ENCODE data around the gene GTPBP6.
"Not testable (repeated sequence)": the region's sequence is repeated elsewhere in the genome, so short reads cannot be mapped to it uniquely, and the experiment has no call there.

Gene GTPBP6

DNA sequence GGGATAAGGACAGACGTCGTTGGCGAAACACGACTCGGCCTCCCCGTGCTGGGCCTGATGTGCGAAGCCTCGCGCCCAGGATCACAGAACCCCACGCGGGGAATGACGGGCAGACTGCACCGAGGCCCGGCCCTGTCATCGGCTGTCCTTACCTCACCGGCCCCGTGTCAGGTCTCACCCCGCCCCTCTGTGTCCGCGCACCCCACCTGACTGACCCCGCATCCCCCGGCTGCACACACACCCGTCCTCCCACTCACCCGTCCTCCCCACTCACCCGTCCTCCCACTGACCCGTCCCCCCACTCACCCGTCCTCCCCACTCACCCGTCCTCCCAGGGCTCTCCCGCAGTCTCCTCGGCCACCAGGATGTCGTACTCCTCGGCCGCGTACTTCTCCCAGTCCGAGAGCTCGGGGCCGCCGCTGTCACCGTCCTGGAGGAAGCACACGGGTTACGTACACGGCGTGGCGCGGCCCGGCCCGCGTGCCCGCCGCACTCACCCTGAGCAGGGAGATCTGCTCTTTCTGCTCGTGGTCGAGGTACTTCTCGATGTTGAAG is 19.8 kb upstream of the GTPBP6 start:
- no peak for DNase-seq (ENCODE audit: insufficient read length, low spot score)
- no peak for FAIRE-seq

DNA sequence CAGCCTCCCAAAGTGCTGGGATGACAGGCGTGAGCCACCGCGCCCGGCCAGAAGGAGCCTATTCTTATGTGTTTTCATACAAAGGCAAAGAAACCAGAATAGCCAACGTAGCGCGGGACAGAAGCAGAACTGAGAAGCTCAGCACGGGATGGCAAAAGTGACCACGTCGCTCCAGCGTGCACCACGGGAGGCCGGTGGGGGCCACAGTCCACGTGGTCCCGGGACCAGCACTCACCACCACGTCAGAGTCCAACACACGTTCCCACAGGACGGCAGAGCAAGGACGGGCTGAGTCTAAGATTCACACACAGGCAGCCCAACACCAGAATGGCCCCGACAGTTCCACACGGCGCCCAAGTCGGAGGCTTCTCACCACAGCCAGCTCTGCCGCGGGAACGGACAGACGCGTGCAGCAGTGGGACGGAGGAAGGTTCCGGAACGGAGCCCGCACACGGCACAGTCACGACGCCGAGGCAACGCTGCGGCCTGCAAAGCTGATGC is 18.8 kb upstream of the GTPBP6 start:
- DNase-seq (ENCODE audit: insufficient read length, low spot score) (no peak), FAIRE-seq (no peak)

DNA sequence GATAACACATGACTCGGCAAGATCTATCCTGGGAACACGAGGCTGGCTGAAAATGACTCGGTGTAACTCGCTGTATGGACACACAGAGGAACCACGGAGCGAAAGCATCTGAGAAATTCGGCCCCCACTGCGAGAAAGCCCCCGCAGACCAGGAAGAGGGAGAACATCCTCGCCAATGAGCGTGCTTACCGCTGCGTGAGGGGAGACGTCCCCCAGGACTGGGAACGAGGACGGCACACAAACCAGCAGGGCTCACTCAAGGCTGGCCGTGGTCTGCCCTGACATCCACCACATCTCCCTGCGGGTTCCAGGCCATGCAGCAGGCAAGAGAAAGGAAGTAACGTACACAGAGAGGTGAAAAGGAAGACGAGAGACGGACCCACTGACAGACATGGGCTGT is 17.6 kb upstream of the GTPBP6 start:
- FAIRE-seq (no peak), DNase-seq (ENCODE audit: insufficient read length, low spot score) (no peak)

DNA sequence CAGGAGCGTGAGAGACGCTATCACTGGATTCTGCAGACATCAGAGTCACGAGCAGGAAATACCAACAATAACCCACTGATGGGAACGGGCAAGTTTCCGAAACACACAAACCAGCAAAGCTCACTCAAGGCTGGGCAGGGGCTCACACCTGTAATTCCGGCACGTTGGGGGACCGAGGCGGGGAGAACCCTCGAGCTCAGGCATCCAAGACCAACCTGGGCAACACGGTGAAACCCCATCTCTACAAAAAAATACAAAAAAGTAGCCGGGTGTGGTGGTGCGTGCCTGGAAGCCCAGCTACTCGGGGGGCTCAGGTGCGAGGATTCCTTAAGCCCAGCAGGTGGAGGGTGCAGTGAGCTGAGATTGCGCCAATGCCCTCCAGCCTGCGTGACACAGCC is 17.2 kb upstream of the GTPBP6 start:
- DNase-seq (ENCODE audit: insufficient read length, low spot score) (no peak), FAIRE-seq (no peak)

DNA sequence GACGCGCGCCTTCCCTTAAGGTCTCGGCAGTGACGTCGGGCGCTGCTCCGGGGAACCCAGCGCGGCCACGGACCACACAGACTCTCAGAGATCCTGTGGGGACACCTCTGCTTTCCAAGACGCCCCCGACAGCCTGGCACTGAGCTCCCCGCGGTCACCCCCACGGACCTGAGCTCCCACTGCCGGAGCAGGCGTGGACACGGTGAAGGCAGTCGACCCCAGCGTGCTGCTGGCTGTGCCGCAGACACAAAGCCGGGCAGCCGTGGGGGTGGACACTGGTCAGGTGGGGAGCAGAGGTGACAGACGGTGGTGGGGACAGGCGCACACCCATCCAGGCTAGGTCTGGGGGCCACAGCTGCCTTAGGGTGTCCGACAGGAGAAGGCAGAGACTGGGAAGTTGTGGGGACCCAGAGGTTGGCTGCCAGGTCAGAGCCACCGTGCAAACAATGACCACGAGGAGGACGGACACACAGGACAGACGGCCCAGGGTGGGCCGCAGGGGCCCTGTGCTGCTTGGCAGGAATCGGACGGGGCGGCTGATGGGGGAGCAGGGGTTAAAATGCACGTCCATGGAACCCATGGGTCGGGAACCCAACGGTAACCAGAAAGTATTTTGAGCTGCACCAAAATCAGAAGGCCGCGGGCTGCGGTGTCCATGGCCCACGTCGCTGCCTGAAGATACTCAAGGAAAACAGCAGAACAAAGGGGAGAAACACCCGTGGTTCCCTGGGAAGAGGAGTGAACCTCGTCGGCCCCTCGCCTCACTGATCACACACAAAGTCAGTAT is 16.6 kb upstream of the GTPBP6 start:
- FAIRE-seq = no peak

DNA sequence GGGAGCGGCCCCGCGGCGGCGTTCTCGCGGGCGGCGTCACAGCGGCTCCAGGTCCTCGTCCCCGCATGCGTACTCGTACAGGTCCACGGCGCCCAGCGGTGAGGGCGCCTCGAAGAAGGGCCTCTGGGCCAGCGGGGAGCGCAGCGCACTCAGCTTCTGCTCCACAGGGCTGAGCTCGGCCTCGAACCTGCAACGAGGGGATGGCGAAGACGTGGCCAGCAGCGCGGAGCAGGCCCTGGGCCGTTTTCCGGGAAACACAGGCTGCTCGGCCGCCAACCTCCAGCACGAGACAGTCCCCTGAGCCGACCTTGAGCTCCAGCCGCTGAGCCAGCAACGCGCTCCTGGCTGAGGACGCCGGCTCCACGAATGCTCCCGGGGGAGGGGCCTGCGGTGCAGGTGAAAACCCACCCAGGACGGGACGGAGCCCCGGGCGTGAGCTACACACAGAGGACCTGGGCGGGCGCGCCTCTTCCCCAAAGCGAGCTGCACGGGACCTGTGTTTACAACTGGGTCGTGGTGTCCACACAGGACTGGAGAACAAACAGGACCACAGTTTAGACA is 15.8 kb upstream of the GTPBP6 start:
- FAIRE-seq (no peak), DNase-seq (ENCODE audit: insufficient read length, low spot score) (no peak)

More for the DNA sequence above, 16.6 kb upstream of the GTPBP6 start:
- DNase-seq (ENCODE audit: insufficient read length, low spot score) = no peak

DNA sequence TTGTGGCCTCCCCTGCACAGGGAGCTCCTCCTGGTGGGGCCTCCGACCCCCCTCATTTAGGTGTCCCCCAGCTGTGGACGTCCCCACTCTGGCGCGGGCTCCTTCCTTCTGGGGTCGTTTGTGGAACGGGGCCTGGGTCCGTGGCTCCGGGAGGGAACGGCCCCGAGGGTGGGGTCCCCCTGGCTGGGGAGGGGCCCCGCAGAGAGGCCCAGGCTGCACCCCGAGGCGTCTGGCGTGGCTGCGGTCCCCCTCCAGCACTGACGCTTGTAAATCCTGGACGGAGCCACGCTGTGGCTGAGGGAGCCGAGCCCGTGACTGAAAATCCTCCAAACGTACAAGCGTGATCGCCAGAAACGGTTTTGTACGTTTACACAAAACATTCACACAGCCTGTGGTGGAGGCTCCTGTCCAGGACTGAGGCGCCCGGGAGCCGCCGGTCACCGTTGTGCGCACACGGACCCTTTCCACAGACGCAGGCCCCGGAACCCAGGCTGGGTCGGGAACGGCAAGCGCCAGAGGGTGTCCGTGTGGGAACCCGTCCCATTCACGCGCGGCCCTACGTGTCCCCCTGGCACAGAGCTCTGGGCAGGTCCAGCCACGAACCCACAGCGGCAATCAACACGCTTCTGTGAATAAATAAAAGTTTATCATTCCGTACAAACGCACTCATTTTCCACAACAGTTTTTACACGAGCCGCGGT is 15.2 kb upstream of the GTPBP6 start:
- no peak for FAIRE-seq
- no peak for DNase-seq (ENCODE audit: insufficient read length, low spot score)

DNA sequence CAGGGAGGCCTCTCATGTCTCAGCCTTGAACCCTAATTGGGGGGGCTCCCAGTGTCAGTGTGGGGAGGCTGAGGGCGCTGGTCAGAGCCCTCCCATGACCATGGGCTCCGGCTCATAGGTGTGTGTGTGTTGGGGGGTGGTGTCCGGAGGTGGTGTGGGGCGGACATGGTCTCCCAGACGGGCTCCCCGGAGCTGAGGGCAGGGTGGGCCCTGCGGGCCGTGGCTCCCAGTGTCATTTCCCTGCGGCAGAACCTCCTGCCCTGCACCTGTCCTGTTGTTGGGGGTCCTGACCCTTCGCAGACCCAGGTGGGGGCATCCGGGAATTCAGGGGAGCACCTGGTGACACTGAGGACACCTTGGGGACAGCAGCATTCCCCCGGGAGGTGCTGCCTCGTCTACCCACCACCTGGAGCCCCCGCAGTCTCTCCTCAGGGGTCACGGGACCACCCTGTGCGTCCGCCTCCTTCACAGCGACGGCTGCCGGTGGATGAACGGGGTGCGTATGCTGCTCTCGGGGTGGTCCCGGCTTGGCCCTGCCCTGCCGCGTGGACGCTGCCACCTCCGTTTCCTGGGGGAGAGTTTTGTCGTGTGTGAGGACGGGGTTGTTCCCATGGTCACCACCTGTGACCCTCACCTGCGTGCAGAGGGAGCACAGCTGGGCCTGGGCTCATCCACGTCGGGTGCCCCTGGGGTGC is 14.5 kb upstream of the GTPBP6 start:
- DNase-seq (ENCODE audit: insufficient read length, low spot score) (no peak), FAIRE-seq (no peak)

DNA sequence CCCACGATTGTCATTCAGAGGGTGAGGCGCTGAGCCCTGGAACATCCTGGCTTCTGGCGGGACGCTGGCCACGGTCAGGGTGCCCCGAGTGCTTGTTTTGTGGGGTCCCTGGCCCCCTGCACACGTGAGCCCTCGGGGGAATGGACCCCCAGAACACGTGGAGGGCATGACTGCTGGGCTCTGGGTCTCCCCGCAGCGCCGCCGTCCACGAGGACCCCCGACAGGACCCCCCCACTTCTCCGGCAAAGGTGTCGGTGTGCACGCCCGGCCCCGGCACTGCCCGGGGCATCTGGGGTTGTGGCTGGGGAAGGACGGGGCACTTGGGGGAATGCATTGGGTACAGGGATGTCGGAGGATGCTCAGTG is 13.9 kb upstream of the GTPBP6 start:
- no peak for FAIRE-seq
- no peak for DNase-seq (ENCODE audit: insufficient read length, low spot score)

DNA sequence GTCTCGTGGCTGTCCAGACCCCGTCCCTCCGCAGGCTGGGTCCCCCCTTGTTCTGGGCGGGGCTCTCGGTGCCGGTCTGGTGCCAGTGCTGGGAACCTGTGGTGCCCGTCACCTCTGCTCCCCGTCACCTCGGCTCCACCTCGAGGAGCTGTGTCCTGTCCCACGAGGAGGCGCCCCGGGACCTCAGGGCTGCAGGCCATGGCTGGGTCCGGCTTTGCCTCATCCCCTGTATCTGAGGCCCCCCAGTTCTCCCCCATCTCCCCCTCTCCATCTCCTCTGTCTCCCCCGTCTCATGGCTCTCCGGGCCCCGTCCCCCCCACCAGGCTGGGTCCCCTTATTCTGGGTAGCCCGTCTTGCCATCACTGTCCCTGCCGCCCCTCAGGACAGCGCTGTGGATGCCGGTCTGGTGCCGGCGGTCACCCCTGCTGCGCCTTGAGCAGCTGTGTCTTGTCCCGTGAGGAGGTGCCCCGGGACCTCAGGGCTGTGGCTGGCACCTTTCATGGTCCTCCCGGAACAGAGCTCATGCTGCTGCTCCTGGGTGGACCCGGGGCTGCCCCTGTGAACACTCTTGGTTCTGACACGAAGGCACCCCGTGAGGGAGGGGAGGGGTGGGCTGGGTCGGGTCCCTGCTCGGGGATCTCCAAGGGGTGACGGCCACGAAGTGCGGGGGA is 13.4 kb upstream of the GTPBP6 start:
- DNase-seq (ENCODE audit: insufficient read length, low spot score) (no peak), FAIRE-seq (no peak)

DNA sequence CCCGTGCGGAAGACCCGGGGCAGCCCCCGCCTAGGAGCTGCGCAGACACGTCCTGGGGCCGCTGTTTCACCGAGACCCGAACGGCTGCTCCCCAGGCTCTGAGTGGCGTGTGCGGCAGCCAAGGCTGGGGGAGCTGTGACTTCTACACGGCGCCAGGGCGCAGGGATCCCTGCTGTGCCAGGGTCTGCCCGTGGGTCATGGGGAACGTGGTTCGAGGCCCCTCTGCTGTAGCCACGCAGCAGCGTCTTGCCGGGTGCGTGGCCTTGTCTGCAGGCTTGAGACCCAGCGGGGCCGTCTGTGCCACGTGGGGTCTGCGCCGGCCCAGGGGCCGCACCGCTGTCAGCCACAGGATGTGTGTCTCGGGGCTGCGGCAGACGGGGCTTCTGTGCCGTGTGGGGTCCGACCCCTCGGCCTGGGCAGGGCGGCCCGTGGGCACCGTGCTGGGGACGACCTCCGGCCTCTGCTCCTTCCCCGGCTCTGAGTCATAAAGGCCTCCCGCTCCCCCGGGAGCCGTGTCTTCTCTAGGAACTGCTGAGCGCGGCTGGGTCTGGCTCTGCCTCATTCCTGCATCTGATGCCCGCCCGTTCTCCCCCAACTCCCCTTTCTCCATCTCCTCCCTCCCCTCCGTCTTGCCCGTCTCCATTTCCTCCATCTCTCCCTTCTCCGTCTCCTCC is 12.7 kb upstream of the GTPBP6 start:
- DNase-seq (ENCODE audit: insufficient read length, low spot score) (no peak), FAIRE-seq (no peak)

DNA sequence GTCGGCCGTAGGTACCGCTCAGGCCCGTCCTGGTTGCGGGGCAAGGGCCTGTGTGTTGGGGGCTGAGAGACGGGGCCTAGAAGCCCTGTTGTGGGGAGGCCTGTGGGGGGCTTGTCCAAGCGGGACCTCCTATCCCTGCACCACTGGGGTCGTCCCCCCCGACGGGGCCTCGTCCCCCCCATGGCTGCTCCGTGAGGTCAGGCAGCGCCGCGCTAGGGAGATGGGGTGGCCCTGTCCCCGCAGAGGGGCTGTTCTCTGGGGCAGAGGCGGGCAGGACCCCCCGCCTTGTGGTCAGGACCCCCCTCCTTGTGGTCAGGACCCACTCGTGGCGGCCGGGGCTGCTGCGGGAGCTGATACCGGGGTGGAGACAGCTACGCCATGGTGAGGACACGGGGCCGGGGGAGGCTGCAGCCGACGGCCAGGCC is 12.1 kb upstream of the GTPBP6 start:
- no peak for DNase-seq (ENCODE audit: insufficient read length, low spot score)
- FAIRE-seq = no peak

DNA sequence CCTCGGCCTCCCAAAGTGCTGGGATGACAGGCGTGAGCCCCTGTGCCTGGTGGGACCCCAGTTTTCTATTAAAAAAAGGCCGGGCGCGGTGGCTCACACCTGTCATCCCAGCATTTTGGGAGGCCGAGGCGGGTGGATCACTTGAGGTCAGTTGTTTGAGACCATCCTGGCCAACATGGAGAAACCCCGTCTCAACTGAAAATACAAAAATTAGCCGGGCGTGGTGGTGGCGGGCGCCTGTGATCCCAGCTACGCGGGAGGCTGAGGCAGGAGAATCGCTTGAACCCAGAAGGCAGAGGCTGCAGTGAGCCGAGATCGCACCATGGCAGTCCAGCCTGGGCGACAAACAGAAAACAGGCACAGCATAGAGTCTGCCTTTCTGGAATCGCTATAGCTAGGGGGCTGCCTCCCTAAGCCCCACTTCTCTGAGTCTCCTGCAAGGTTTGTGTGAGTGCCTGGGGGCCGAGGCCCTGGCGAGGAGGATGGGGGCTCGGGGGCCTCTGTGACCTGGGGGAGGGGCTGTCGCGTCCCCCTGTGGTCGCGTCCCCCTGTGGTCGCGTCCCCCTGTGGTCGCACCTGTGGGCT is 11.6 kb upstream of the GTPBP6 start:
- not testable (repeated sequence) for DNase-seq (ENCODE audit: insufficient read length, low spot score); FAIRE-seq

DNA sequence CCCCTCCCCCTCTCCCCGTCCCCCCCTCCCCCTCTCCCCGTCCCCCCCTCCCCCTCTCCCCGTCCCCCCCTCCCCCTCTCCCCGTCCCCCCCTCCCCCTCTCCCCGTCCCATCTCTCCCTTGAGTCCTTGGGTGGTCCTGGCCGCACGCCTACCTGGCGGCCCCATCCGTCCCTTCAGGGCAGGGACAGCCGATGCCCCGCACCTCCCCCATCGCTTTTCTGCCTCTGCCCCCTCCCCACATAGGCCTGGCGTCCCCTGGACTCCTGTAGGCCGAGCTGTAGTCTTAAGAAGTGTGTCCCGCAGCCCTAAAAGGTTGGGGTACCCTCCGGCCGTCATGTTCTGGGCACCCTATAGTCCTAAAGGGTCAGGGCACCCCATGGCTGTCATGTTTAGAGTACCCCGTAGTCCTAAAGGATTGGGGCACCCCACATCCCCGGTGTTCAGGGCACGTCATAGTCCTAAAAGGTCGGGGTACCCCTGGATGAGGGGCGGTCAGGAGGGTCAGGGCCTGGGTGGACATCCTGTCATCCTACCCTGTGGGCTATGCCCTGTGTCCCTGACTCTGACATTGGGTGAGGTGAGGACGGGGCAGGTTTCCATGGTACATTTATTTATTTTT is 10.8 kb upstream of the GTPBP6 start:
- FAIRE-seq (no peak), DNase-seq (ENCODE audit: insufficient read length, low spot score) (no peak)

DNA sequence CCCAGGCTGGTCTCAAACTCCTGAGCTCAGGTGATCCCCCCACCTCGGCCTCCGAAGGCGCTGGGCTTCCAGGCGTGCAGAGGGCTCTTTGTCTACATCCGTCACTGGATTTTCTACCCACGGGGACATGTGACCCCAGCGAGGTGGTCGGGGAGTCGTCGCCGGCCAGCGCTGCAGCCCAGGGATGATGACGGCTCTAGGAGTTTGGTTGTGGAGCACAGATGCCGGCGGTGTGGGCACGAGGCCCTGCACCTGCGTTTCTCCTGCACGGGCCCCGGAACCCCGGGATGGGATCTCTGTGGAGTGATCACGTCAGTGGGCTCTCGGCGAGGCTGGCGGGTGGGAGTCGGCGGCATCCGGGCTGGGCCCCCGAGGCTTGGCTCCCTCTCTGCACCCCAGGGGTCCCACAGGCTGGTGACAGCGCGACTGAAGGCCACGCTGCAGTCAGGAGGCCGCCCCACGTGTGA is 9.1 kb upstream of the GTPBP6 start:
- no peak for DNase-seq (ENCODE audit: insufficient read length, low spot score)
- FAIRE-seq = no peak

DNA sequence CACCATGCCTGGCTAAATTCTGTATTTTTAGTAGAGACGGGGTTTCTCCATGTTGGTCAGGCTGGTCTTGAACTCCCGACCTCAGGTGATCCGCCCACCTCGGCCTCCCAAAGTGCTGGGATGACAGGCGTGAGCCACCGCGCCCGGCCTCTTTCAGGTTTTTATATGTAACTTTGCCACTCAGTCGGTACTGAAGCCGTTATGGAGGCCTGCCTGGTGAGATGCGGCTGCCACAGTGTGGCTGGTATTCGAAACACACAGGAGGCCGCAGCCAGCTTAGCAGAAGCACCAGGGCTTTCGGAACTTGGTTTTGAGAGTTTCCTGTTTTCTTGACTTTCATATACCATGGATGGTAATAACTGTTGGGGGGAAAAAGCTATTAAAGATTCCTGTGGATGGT is 6.1 kb upstream of the GTPBP6 start:
- not testable (repeated sequence) for DNase-seq (ENCODE audit: insufficient read length, low spot score); FAIRE-seq

DNA sequence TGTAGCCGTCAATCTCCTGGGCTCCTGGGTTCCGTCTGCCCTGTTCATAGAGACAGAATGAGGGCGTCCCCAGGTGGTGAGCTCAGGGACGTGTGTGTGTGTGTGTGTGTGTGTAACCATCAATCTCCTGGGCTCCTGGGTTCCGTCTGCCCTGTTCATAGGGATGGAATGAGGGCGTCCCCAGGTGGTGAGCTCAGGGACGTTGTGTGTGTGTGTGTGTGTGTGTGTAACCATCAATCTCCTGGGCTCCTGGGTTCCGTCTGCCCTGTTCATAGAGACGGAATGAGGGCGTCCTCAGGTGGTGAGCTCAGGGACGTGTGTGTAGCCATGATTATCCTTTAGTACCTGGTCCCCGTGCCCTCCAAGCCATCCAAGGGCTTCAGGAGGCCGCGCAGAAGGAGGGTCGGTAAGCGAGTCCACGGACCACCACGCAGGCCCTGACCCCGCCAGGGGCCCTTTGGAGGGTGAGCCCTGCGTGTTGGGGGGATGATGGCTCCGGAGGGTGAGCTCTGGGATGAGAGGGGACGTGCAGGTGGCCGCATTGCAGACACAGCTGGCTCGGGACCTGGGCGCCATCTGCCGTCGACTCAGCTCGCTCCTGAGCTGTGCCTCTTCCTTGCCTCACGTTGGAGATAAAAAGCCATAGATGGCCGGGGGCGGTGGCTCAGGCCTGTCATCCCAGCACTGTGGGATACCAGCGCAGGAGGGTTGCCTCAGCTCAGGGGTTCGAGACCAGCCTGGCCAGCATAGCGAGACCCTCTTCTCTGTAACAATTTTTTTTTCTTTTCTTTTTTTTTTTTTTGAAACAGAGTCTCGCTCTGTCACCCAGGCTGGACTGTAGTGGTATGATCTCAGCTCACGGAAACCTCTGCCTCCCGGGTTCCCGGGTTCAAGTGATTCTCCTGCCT is 5.4 kb upstream of the GTPBP6 start:
- no peak for DNase-seq (ENCODE audit: insufficient read length, low spot score)
- no peak for FAIRE-seq
